GM23338 (cell line): ENCODE measurements around the gene ETV6.

ENCODE experiments used
- CREB1 ChIP-seq: fragments of 250-450 bp; sonication (Bioruptor Pico); IDR thresholded peaks from 2 replicates; pipeline ENCODE4 v1.5.0; 2020; ENCODE audit warnings: low read depth, mild to moderate bottlenecking, moderate library complexity
- EZH2 ChIP-seq: fragments of 200-600 bp; sonication (generic); IDR thresholded peaks from one replicate; pipeline ENCODE4 v1.8.0; 2017; ENCODE audit warnings: antibody characterized with exemption, mild to moderate bottlenecking, low read depth; ENCODE audit not compliant: unreplicated experiment
- EZH2phosphoT487 ChIP-seq: fragments of 200-600 bp; sonication (generic); IDR thresholded peaks from one replicate; pipeline ENCODE4 v1.8.1; 2018; ENCODE audit warnings: antibody characterized with exemption; ENCODE audit not compliant: unreplicated experiment
- NANOG ChIP-seq: IDR thresholded peaks from 2 replicates; pipeline ENCODE4 v1.6.1; 2016; ENCODE audit warnings: antibody characterized with exemption, borderline replicate concordance
- POLR2AphosphoS5 ChIP-seq: IDR thresholded peaks from 2 replicates; pipeline ENCODE4 v1.6.1; 2016; ENCODE audit warnings: antibody characterized with exemption, low read depth
- ZNF114 ChIP-seq: fragments of 250-450 bp; sonication (Bioruptor Pico); IDR thresholded peaks from 2 replicates; pipeline ENCODE4 v1.5.0; 2020; ENCODE audit warnings: mild to moderate bottlenecking, moderate library complexity
- TF ChIP-seq, protein P1 (sequence below), 2 experiments: fragments of 200-600 bp in 1 of 2; sonication (generic) in 1 of 2; conservative IDR thresholded peaks; 2 replicates each; pipeline versions ENCODE4 v1.5.1 to v1.6.1; 2016 to 2017; ENCODE audit warnings: antibody characterized with exemption in 2 of 2, low read depth in 2 of 2, mild to moderate bottlenecking in 2 of 2, moderate library complexity in 1 of 2
- TF ChIP-seq, protein P2 (sequence below): fragments of 250-450 bp; sonication (Bioruptor Pico); IDR thresholded peaks from 2 replicates; pipeline ENCODE4 v1.5.0; 2020; ENCODE audit warnings: mild to moderate bottlenecking, moderate library complexity
- TF ChIP-seq, protein P3 (sequence below): IDR thresholded peaks from 2 replicates; pipeline ENCODE4 v1.6.1; 2016; ENCODE audit warnings: antibody characterized with exemption

DNA sequence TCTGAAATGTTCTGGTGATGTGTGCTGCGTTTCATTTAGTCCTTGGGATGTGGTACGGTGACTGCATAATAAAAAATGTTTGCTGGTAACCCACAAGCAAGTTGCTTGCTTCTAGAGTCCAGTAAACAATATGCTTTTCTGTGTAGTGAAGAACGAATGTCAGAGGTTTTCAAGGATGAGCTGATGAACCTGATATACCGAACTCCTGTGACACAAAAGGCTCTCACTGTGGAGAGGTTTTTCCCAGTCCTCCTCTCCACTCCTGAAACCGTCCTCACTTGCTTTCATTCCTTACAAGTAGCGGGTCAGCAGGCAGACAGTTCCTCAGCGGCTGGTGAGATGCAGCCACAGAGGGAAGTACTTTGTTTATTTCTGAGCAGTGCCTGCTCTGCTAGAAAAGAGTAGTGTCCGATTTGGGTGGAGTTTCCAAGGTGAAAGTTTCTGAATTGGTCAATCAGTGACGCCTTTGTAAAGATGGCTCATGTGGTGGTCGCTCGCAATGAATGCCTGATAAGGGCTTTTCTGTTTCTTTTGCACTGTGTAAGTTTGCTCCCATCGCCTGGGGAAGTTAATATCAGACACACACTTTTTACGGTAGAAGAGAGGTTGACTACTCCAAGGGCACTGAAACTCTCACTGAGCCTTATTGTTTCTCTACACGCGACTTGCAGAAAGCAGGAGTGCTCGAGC lies 3.0 kb downstream of the ETV6 start:
- no peak for TF ChIP-seq CREB1 (CRISPR knock-in tag)
- TF ChIP-seq, protein P1, sequence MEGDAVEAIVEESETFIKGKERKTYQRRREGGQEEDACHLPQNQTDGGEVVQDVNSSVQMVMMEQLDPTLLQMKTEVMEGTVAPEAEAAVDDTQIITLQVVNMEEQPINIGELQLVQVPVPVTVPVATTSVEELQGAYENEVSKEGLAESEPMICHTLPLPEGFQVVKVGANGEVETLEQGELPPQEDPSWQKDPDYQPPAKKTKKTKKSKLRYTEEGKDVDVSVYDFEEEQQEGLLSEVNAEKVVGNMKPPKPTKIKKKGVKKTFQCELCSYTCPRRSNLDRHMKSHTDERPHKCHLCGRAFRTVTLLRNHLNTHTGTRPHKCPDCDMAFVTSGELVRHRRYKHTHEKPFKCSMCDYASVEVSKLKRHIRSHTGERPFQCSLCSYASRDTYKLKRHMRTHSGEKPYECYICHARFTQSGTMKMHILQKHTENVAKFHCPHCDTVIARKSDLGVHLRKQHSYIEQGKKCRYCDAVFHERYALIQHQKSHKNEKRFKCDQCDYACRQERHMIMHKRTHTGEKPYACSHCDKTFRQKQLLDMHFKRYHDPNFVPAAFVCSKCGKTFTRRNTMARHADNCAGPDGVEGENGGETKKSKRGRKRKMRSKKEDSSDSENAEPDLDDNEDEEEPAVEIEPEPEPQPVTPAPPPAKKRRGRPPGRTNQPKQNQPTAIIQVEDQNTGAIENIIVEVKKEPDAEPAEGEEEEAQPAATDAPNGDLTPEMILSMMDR (conservative IDR thresholded peaks at IDR 0.05; ENCODE audit: low read depth in 2 of 2): no peak
- no peak for TF ChIP-seq EZH2phosphoT487
- no peak for TF ChIP-seq ZNF114 (CRISPR knock-in tag)
- no peak for TF ChIP-seq EZH2
- TF ChIP-seq NANOG: no peak
- TF ChIP-seq, protein P2, sequence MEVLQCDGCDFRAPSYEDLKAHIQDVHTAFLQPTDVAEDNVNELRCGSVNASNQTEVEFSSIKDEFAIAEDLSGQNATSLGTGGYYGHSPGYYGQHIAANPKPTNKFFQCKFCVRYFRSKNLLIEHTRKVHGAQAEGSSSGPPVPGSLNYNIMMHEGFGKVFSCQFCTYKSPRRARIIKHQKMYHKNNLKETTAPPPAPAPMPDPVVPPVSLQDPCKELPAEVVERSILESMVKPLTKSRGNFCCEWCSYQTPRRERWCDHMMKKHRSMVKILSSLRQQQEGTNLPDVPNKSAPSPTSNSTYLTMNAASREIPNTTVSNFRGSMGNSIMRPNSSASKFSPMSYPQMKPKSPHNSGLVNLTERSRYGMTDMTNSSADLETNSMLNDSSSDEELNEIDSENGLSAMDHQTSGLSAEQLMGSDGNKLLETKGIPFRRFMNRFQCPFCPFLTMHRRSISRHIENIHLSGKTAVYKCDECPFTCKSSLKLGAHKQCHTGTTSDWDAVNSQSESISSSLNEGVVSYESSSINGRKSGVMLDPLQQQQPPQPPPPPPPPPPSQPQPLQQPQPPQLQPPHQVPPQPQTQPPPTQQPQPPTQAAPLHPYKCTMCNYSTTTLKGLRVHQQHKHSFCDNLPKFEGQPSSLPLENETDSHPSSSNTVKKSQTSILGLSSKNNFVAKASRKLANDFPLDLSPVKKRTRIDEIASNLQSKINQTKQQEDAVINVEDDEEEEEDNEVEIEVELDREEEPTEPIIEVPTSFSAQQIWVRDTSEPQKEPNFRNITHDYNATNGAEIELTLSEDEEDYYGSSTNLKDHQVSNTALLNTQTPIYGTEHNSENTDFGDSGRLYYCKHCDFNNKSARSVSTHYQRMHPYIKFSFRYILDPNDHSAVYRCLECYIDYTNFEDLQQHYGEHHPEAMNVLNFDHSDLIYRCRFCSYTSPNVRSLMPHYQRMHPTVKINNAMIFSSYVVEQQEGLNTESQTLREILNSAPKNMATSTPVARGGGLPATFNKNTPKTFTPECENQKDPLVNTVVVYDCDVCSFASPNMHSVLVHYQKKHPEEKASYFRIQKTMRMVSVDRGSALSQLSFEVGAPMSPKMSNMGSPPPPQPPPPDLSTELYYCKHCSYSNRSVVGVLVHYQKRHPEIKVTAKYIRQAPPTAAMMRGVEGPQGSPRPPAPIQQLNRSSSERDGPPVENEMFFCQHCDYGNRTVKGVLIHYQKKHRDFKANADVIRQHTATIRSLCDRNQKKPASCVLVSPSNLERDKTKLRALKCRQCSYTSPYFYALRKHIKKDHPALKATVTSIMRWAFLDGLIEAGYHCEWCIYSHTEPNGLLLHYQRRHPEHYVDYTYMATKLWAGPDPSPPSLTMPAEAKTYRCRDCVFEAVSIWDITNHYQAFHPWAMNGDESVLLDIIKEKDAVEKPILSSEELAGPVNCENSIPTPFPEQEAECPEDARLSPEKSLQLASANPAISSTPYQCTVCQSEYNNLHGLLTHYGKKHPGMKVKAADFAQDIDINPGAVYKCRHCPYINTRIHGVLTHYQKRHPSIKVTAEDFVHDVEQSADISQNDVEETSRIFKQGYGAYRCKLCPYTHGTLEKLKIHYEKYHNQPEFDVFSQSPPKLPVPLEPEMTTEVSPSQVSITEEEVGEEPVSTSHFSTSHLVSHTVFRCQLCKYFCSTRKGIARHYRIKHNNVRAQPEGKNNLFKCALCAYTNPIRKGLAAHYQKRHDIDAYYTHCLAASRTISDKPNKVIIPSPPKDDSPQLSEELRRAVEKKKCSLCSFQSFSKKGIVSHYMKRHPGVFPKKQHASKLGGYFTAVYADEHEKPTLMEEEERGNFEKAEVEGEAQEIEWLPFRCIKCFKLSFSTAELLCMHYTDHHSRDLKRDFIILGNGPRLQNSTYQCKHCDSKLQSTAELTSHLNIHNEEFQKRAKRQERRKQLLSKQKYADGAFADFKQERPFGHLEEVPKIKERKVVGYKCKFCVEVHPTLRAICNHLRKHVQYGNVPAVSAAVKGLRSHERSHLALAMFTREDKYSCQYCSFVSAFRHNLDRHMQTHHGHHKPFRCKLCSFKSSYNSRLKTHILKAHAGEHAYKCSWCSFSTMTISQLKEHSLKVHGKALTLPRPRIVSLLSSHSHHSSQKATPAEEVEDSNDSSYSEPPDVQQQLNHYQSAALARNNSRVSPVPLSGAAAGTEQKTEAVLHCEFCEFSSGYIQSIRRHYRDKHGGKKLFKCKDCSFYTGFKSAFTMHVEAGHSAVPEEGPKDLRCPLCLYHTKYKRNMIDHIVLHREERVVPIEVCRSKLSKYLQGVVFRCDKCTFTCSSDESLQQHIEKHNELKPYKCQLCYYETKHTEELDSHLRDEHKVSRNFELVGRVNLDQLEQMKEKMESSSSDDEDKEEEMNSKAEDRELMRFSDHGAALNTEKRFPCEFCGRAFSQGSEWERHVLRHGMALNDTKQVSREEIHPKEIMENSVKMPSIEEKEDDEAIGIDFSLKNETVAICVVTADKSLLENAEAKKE: no peak
- TF ChIP-seq, protein P3, sequence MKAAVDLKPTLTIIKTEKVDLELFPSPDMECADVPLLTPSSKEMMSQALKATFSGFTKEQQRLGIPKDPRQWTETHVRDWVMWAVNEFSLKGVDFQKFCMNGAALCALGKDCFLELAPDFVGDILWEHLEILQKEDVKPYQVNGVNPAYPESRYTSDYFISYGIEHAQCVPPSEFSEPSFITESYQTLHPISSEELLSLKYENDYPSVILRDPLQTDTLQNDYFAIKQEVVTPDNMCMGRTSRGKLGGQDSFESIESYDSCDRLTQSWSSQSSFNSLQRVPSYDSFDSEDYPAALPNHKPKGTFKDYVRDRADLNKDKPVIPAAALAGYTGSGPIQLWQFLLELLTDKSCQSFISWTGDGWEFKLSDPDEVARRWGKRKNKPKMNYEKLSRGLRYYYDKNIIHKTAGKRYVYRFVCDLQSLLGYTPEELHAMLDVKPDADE: no peak
- TF ChIP-seq POLR2AphosphoS5: no peak
